Measurements from ENCODE around the gene MRPS25. TPM values are rescaled to one million over a fixed set of nuclear protein-coding genes. Genes with fewer than 3 reads are reported as not detected.

MRPS25 gene
- total RNA-seq, 1 experiment from 2014 or later, result 53.2 TPM

GRCh38 chr3:15033103-15033502, 32.0 kb downstream of the MRPS25 start:
- H3K4me2 ChIP-seq (ENCODE audit: insufficient read depth, insufficient read length, low read length), result no peak overlapping the region
- Mint-ChIP-seq H3K9me3 (no peaks in the 10 kb centered on the region), H3K4me3 (no peak overlapping the region), H3K27me3 (ENCODE audit: low read depth) (no peaks in the 10 kb centered on the region), H3K27ac (no peak overlapping the region; a peak in 1 of 7 replicates), H3K4me1 (no peaks in the 10 kb centered on the region), H3K36me3 (ENCODE audit: insufficient read depth in 1 of 3, low read depth in 3 of 3) (peaks cover 28 to 89% (median 83%) of the 10 kb centered on the region in 3 experiments; a peak in 6 of 7 replicates)
- H3K9me3 ChIP-seq (ENCODE audit: control insufficient read depth, low read depth, low read length), result no peaks in the 10 kb centered on the region
- H3K79me1 ChIP-seq (ENCODE audit: insufficient read depth, low read depth, low read length, poor library complexity, severe bottlenecking), result no peaks in the 10 kb centered on the region
- no peak overlapping the region for H3K4ac ChIP-seq (ENCODE audit: low read depth, low read length)
- no peaks in the 10 kb centered on the region for H3K27me3 ChIP-seq (ENCODE audit: insufficient read depth, low read length)
- H3K18ac ChIP-seq (ENCODE audit: insufficient read length, low read depth, low read length), result no peak overlapping the region
- H2BK120ac ChIP-seq (ENCODE audit: low read depth, low read length, poor library complexity, severe bottlenecking), result no peak overlapping the region
- no peak overlapping the region for H3K27ac ChIP-seq (ENCODE audit: insufficient read length, low read depth, low read length)
- no peaks in the 10 kb centered on the region for H3K23me2 ChIP-seq (ENCODE audit: insufficient read length, low read depth, low read length, poor library complexity, severe bottlenecking)
- H2BK12ac ChIP-seq (ENCODE audit: insufficient read length, low read depth, low read length), result no peak overlapping the region
- H3K56ac ChIP-seq (ENCODE audit: insufficient read length, low read depth, low read length), result no peak overlapping the region
- no peak overlapping the region for H2AK5ac ChIP-seq (ENCODE audit: insufficient read length, low read length)
- DNase-seq, result no peak
- H2AFZ ChIP-seq (ENCODE audit: low read length), result no peak overlapping the region
- no peak overlapping the region for H2BK15ac ChIP-seq (ENCODE audit: low read depth, low read length)
- H4K5ac ChIP-seq (ENCODE audit: insufficient read length, low read depth, low read length), result no peak overlapping the region
- no peak overlapping the region for H4K91ac ChIP-seq (ENCODE audit: insufficient read length, low read depth, low read length)
- H3K9ac ChIP-seq (ENCODE audit: extremely low read depth, insufficient read length, low read length), result no peak overlapping the region
- H3K79me2 ChIP-seq (ENCODE audit: insufficient read depth, low read length), result no peaks in the 10 kb centered on the region
- no peaks in the 10 kb centered on the region for H4K20me1 ChIP-seq (ENCODE audit: control insufficient read depth, insufficient read depth, insufficient read length)
- no peak overlapping the region for H3K14ac ChIP-seq (ENCODE audit: insufficient read depth, low read length)
- no peak overlapping the region for H4K8ac ChIP-seq (replicated peaks; ENCODE audit: insufficient read length, low read depth, low read length)
- H2BK5ac ChIP-seq (ENCODE audit: insufficient read length, low read length), result no peak overlapping the region
- TF ChIP-seq CTCF (conservative IDR thresholded peaks at IDR 0.05), result no peak
- H3K23ac ChIP-seq (ENCODE audit: insufficient read length, low read depth, low read length), result no peak overlapping the region
- H2BK20ac ChIP-seq (ENCODE audit: low read depth, low read length, poor library complexity, severe bottlenecking), result no peak overlapping the region
- H3T11ph ChIP-seq (ENCODE audit: low read length), result no peak overlapping the region
- H3K4me1 ChIP-seq (ENCODE audit: insufficient read depth, low read length), result no peaks in the 10 kb centered on the region
- WGBS (ENCODE audit: extremely low coverage, insufficient read length, low lambda C conversion rate), result no CpG with 5 or more reads among the region's 3 CpGs

Data from H9 (cell line).